KMS-11 (cell line): ENCODE measurements around the gene CKAP5.

Source experiments
- H2AFZ ChIP-seq: fragments of 200-600 bp; sonication (generic); 2 replicates; pipeline ENCODE4 v1.6.1; 2016; ENCODE audit warnings: antibody characterized with exemption, mixed run types, low read depth
- H3K27ac ChIP-seq: fragments of 200-600 bp; sonication (generic); 2 replicates; pipeline ENCODE4 v1.6.1; 2016; ENCODE audit warnings: mild to moderate bottlenecking, mixed run types
- H3K27me3 ChIP-seq: fragments of 200-600 bp; sonication (generic); 2 replicates; pipeline ENCODE4 v1.6.1; 2017; ENCODE audit warnings: mild to moderate bottlenecking, low read depth, mixed run types, moderate library complexity; ENCODE audit not compliant: insufficient read depth
- H3K36me3 ChIP-seq: fragments of 200-600 bp; sonication (generic); 2 replicates; pipeline ENCODE4 v1.6.1; 2017; ENCODE audit warnings: mild to moderate bottlenecking, mixed run types; ENCODE audit not compliant: insufficient read depth
- H3K4me1 ChIP-seq: fragments of 200-600 bp; sonication (generic); 2 replicates; pipeline ENCODE4 v1.6.1; 2016; ENCODE audit warnings: mild to moderate bottlenecking, low read depth, mixed run types; ENCODE audit not compliant: poor library complexity, severe bottlenecking
- H3K4me2 ChIP-seq: fragments of 200-600 bp; sonication (generic); 2 replicates; pipeline ENCODE4 v1.7.0; 2016; ENCODE audit warnings: mild to moderate bottlenecking, mixed run types
- H3K4me3 ChIP-seq: fragments of 200-600 bp; sonication (generic); IDR thresholded peaks from 2 replicates; pipeline ENCODE4 v1.6.1; 2017; ENCODE audit warnings: low read depth, low read length, mixed read lengths; ENCODE audit not compliant: insufficient read depth
- H3K79me2 ChIP-seq: fragments of 200-600 bp; sonication (generic); 2 replicates; pipeline ENCODE4 v1.6.1; 2016; ENCODE audit warnings: low read depth, mixed run types; ENCODE audit not compliant: insufficient read depth
- H3K9ac ChIP-seq: fragments of 200-600 bp; sonication (generic); 2 replicates; pipeline ENCODE4 v1.6.1; 2016; ENCODE audit warnings: mild to moderate bottlenecking, mixed run types
- H4K20me1 ChIP-seq: fragments of 200-600 bp; sonication (generic); 2 replicates; pipeline ENCODE4 v1.6.1; 2016; ENCODE audit warnings: mild to moderate bottlenecking, mixed run types; ENCODE audit not compliant: insufficient read depth
- CTCF ChIP-seq: fragments of 200-600 bp; sonication (generic); conservative IDR thresholded peaks from 2 replicates; pipeline ENCODE4 v1.6.1; 2017; ENCODE audit warnings: low read depth, mild to moderate bottlenecking, antibody characterized with exemption, low read length, moderate library complexity, mixed read lengths

Gene CKAP5

GRCh38 chr11:46743043-46743442 lies 103.0 kb downstream of the CKAP5 start:
- no peaks in the 10 kb centered on the region for H4K20me1 ChIP-seq
- no peak overlapping the region for H3K27ac ChIP-seq
- no peaks in the 10 kb centered on the region for H3K79me2 ChIP-seq
- no peak for TF ChIP-seq CTCF
- no peak overlapping the region for H3K4me3 ChIP-seq
- H3K27me3 ChIP-seq: no peaks in the 10 kb centered on the region
- H3K4me1 ChIP-seq: no peaks in the 10 kb centered on the region
- H3K4me2 ChIP-seq: no peak overlapping the region
- peaks cover 10% of the 10 kb centered on the region; the same call in 1 of the 2 replicates for H3K36me3 ChIP-seq
- no peak overlapping the region for H3K9ac ChIP-seq
- no peak overlapping the region for H2AFZ ChIP-seq

- Histone ChIP-seq H3K79me2 (no peaks in the 10 kb centered on the region), H3K27ac (no peak overlapping the region), H3K36me3 (peaks cover 10% of the 10 kb centered on the region; the same call in 1 of the 2 replicates), H3K27me3 (no peaks in the 10 kb centered on the region), H3K4me1 (no peaks in the 10 kb centered on the region), H3K4me3 (no peak overlapping the region), H2AFZ (no peak overlapping the region), H4K20me1 (no peaks in the 10 kb centered on the region), H3K4me2 (no peak overlapping the region), H3K9ac (no peak overlapping the region)
- no peak for TF ChIP-seq CTCF
Measured at GRCh38 chr11:46741600-46742484, 104.2 kb downstream of the CKAP5 start.

GRCh38 chr11:46738887-46739286 lies 107.2 kb downstream of the CKAP5 start:
- Histone ChIP-seq H3K36me3 (no peaks in the 10 kb centered on the region), H2AFZ (no peak overlapping the region), H4K20me1 (no peaks in the 10 kb centered on the region), H3K9ac (no peak overlapping the region), H3K4me2 (no peak overlapping the region), H3K27me3 (no peaks in the 10 kb centered on the region), H3K27ac (no peak overlapping the region), H3K4me1 (no peaks in the 10 kb centered on the region), H3K79me2 (no peaks in the 10 kb centered on the region), H3K4me3 (no peak overlapping the region)
- no peak for TF ChIP-seq CTCF

GRCh38 chr11:46737699-46738098 lies 108.4 kb downstream of the CKAP5 start:
- Histone ChIP-seq H3K4me2 (no peak overlapping the region), H3K9ac (no peak overlapping the region), H4K20me1 (no peaks in the 10 kb centered on the region), H3K79me2 (no peaks in the 10 kb centered on the region), H3K36me3 (no peaks in the 10 kb centered on the region), H3K4me3 (no peak overlapping the region), H3K4me1 (no peaks in the 10 kb centered on the region), H2AFZ (no peak overlapping the region), H3K27me3 (no peaks in the 10 kb centered on the region), H3K27ac (no peak overlapping the region)
- TF ChIP-seq CTCF: no peak
